Esophagus squamous epithelium (tissue), 5 donors: Measurements from ENCODE around the gene GTPBP3. TPM values are rescaled to one million over a fixed set of nuclear protein-coding genes. Genes with fewer than 3 reads are reported as not detected.

Experiments used
- DNase-seq: peaks from one replicate; lab custom pipeline; 2025; lab: John Stamatoyannopoulos, UW
- H3K27ac ChIP-seq, 4 donors: fragments of 200-600 bp; sonication (generic); one replicate each; pipeline ENCODE4 v1.5.1; 2016 to 2019; ENCODE audit warnings: mild to moderate bottlenecking in 1 of 4
- H3K27me3 ChIP-seq, 4 donors: fragments of 200-600 bp; sonication (generic); 1 replicate in 3 of 4; 2 replicates in 1 of 4; pipeline versions ENCODE4 v1.5.1 to v1.6.0; 2017 to 2021; ENCODE audit warnings: antibody characterized with exemption in 1 of 4
- H3K36me3 ChIP-seq, 3 donors: fragments of 200-600 bp; sonication (generic); one replicate each; pipeline ENCODE4 v1.5.1; 2016 to 2019
- H3K4me1 ChIP-seq, 3 donors: fragments of 200-600 bp; sonication (generic); one replicate each; pipeline ENCODE4 v1.5.1; 2017 to 2019
- H3K4me3 ChIP-seq, 4 donors: fragments of 200-600 bp; sonication (generic); 1 replicate in 3 of 4; 2 replicates in 1 of 4; pipeline ENCODE4 v1.5.1; 2016 to 2019; ENCODE audit warnings: mild to moderate bottlenecking in 2 of 4, moderate library complexity in 1 of 4
- H3K9me3 ChIP-seq, 3 donors: fragments of 200-600 bp; sonication (generic); one replicate each; pipeline ENCODE4 v1.5.1; 2016 to 2019
- POLR2A ChIP-seq, 4 donors: fragments of 450-650 bp; IDR thresholded peaks; one replicate each; pipeline ENCODE4 v1.6.1; 2017; ENCODE audit warnings: antibody characterized with exemption in 4 of 4, mild to moderate bottlenecking in 4 of 4, moderate library complexity in 3 of 4
- WGBS, 2 donors: methylation state at CpG; one replicate each; pipeline ENCODE4 v1.1.5; 2018; 5-methylcytosine and 5-hydroxymethylcytosine counted together
- intact Hi-C: fragments of 100-400 bp; cut with DNase I; formaldehyde crosslinking; loops from one replicate; pipeline ENCODE4 v1.15.0; 2022
- total RNA-seq, 4 donors: library from RNA; depleted of rRNA; stranded (reverse); fragments of >200 nt; gene quantifications; one replicate each; pipeline ENCODE4 v1.1.0, GENCODE V29; 2016
- TF ChIP-seq, protein P1 (sequence below), 6 experiments: fragments of 450-650 bp in 4 of 6; fragments of 200-600 bp in 2 of 6; sonication (generic) in 2 of 6; IDR thresholded peaks; one replicate each; pipeline ENCODE4 v1.5.1; 2016 to 2019; ENCODE audit warnings: antibody characterized with exemption in 6 of 6, mild to moderate bottlenecking in 4 of 6, moderate library complexity in 4 of 6
- donor health status: DM: yes; HTN: yes; CAD: no.

The GTPBP3 gene
- total RNA-seq, 4 donors from 2014 or later: 22.7 to 34.9 (median 31.4) TPM

DNA sequence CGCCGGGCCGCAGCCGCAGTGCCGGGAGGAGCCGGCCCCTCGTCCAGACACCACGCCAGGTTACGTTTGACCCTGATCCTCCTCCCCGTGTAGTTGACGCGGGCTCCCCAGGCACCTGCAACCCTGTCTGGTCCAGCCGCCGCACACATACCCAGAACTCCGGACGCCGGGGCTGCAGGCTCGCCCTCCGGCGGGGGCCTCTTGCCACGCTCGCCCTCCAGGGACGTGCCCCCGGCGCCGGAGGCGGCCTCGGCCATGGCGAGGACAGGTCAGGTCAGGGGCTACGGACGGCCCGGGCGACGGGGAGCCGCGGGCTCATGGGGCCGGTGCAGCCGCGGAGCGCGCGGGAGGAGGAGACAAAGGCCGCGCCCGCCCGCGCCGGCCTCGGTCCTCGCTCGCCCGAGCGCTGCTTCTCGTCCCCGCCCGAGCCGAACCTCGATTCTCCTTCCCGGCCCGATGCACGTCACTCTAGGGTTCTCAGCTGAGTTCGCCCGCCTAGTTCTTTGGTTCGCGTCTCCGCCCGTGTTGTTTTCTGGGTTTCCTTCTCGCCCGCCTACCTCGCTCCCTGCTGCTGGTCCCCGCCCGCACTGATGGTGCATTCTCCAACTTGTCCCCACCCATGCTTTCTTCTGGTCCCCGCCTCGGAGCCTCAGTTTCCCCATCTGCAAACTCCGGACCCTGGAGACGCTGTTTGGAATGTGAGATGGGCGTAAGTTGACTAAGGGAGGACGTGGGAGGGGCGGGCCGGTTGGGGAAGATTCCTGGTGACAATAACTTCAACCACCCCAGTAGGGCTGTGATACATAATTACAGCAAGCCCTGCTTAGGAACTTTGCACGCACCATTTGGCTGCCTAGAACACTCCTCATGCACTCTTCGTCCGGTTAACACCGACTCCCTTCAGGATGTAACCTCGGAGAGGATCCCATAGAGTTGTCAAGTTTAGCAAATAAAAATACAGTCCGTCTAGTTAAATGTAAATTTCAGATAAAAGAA is 2.6 kb upstream of the GTPBP3 start, which contains the start of gene ANO8:
ANO8 (minus strand) TSS at position 442 of the 996 bp plus-strand sequence; CDS start at position 257, 185 bp downstream.
- WGBS, 2 donors: 1 to 2% methylated on average over 22 to 34 of the region's 86 CpGs
- Histone ChIP-seq H3K36me3 (peaks cover 0 to 23% (median 0%) of the 10 kb centered on the region in 3 donors), H3K27ac (peak within 1 kb of the TSS; percentile 80 to 98 (median 93)), H3K9me3 (no peaks in the 10 kb centered on the region), H3K4me1 (peaks cover 38 to 66% (median 38%) of the 10 kb centered on the region in 3 donors), H3K27me3 (peaks cover 0 to 23% (median 0%) of the 10 kb centered on the region in 4 donors), H3K4me3 (peak within 1 kb of the TSS; percentile 51 to 92 (median 68))
- DNase-seq: peak; percentile 42
- TF ChIP-seq, protein P1, sequence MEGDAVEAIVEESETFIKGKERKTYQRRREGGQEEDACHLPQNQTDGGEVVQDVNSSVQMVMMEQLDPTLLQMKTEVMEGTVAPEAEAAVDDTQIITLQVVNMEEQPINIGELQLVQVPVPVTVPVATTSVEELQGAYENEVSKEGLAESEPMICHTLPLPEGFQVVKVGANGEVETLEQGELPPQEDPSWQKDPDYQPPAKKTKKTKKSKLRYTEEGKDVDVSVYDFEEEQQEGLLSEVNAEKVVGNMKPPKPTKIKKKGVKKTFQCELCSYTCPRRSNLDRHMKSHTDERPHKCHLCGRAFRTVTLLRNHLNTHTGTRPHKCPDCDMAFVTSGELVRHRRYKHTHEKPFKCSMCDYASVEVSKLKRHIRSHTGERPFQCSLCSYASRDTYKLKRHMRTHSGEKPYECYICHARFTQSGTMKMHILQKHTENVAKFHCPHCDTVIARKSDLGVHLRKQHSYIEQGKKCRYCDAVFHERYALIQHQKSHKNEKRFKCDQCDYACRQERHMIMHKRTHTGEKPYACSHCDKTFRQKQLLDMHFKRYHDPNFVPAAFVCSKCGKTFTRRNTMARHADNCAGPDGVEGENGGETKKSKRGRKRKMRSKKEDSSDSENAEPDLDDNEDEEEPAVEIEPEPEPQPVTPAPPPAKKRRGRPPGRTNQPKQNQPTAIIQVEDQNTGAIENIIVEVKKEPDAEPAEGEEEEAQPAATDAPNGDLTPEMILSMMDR (IDR thresholded peaks at IDR 0.05): peak in 1 of 6 experiments; percentile 2
- TF ChIP-seq POLR2A (IDR thresholded peaks at IDR 0.05): peak in 2 of 4 donors; percentile 25 to 51
- intact Hi-C loops: no loop called here

DNA sequence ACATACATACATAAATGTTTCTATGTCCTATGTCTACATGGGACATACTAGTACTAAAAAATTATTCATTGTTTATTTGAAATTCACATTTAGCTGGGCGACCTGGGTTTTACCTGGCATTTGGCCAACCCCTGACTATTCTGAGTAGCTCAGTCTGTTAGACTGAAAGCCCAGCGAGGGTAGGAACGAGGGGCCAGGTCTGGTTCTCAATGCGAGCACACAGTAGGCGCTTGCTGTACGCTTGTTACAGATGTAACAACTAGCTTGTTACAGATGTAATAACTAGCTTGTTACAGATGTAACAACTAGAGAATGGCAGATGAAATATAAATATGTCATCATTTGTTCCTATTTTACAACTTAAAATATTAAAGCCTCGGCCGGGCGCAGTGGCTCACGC is 1.8 kb upstream of the GTPBP3 start:
- peak overlapping the region; percentile 80 to 98 (median 93) for H3K27ac ChIP-seq
- TF ChIP-seq POLR2A (IDR thresholded peaks at IDR 0.05): no peak
- TF ChIP-seq, protein P1 (IDR thresholded peaks at IDR 0.05): no peak
- WGBS, 2 donors: 32 to 62% methylated on average over 4 to 10 of the region's 10 CpGs

GRCh38 chr19:17337675-17338432 is 501 bp downstream of the GTPBP3 start:
- Histone ChIP-seq H3K4me1 (peaks cover 35 to 75% (median 37%) of the 10 kb centered on the region in 3 donors), H3K36me3 (peaks cover 0 to 24% (median 0%) of the 10 kb centered on the region in 3 donors), H3K27ac (peak overlapping the region; percentile 87 to 98 (median 96)), H3K27me3 (no peaks in the 10 kb centered on the region), H3K9me3 (no peaks in the 10 kb centered on the region), H3K4me3 (peak overlapping the region; percentile 57 to 89 (median 77))
- TF ChIP-seq POLR2A (IDR thresholded peaks at IDR 0.05): no peak
- TF ChIP-seq, protein P1 (IDR thresholded peaks at IDR 0.05): no peak
- DNase-seq: no peak
- intact Hi-C loops: no loop called here
- WGBS, 2 donors: 2 to 3% methylated on average over 6 to 15 of the region's 50 CpGs

More for the DNA sequence above, 1.8 kb upstream of the GTPBP3 start:
- Histone ChIP-seq H3K4me3 (peak overlapping the region in 2 of 4 donors; percentile 57 to 92), H3K36me3 (peaks cover 0 to 17% (median 0%) of the 10 kb centered on the region in 3 donors), H3K27me3 (peaks cover 0 to 15% (median 0%) of the 10 kb centered on the region in 4 donors), H3K9me3 (no peaks in the 10 kb centered on the region), H3K4me1 (peaks cover 35 to 68% (median 38%) of the 10 kb centered on the region in 3 donors)
- intact Hi-C loops: no loop called here
- DNase-seq: no peak

GRCh38 chr19:17338433-17339078 is 1.2 kb downstream of the GTPBP3 start:
- intact Hi-C loops: no loop called here
- peak overlapping the region in 3 of 4 donors; percentile 87 to 98 (median 96) for H3K27ac ChIP-seq
- TF ChIP-seq, protein P1 (IDR thresholded peaks at IDR 0.05): no peak
- no peak for TF ChIP-seq POLR2A (IDR thresholded peaks at IDR 0.05)
- WGBS, 2 donors: 83 to 90% methylated on average over 4 to 20 of the region's 30 CpGs
- no peaks in the 10 kb centered on the region for H3K9me3 ChIP-seq
- H3K36me3 ChIP-seq: peaks cover 0 to 21% (median 0%) of the 10 kb centered on the region in 3 donors
- H3K4me3 ChIP-seq: peak overlapping the region; percentile 57 to 89 (median 77)
- DNase-seq: no peak
- H3K4me1 ChIP-seq: peaks cover 30 to 68% (median 33%) of the 10 kb centered on the region in 3 donors
- H3K27me3 ChIP-seq: no peaks in the 10 kb centered on the region
